Parathyroid adenoma (tissue), 2 donors: ENCODE results near the gene FBP1.

Experiments
- H2AFZ ChIP-seq: fragments of 300-600 bp; sonication (generic); one replicate; pipeline ENCODE4 v1.7.0; 2017; ENCODE audit warnings: antibody characterized with exemption, mild to moderate bottlenecking
- H3K27ac ChIP-seq: fragments of 300-600 bp; sonication (generic); one replicate; pipeline ENCODE4 v1.7.0; 2017
- H3K27me3 ChIP-seq: fragments of 300-600 bp; sonication (generic); one replicate; pipeline ENCODE4 v1.7.0; 2017; ENCODE audit warnings: low read length; ENCODE audit not compliant: control insufficient read depth, insufficient read depth
- H3K36me3 ChIP-seq: fragments of 300-600 bp; sonication (generic); one replicate; pipeline ENCODE4 v1.7.0; 2017; ENCODE audit warnings: low read length; ENCODE audit not compliant: control insufficient read depth, insufficient read depth
- H3K4me1 ChIP-seq: fragments of 300-600 bp; sonication (generic); one replicate; pipeline ENCODE4 v1.7.0; 2017; ENCODE audit warnings: control low read depth
- H3K4me2 ChIP-seq: fragments of 300-600 bp; sonication (generic); one replicate; pipeline ENCODE4 v1.7.0; 2017; ENCODE audit warnings: low read length
- H3K4me3 ChIP-seq: fragments of 300-600 bp; sonication (generic); one replicate; pipeline ENCODE4 v1.7.0; 2017; ENCODE audit warnings: low read depth, low read length
- H3K79me2 ChIP-seq: fragments of 300-600 bp; sonication (generic); one replicate; pipeline ENCODE4 v1.7.0; 2017; ENCODE audit warnings: control low read depth
- H3K9ac ChIP-seq: fragments of 300-600 bp; sonication (generic); one replicate; pipeline ENCODE4 v1.7.0; 2017; ENCODE audit warnings: mild to moderate bottlenecking
- H3K9me3 ChIP-seq: fragments of 300-600 bp; sonication (generic); one replicate; pipeline ENCODE4 v1.7.0; 2017; ENCODE audit warnings: low read length; ENCODE audit not compliant: control insufficient read depth
- TF ChIP-seq, protein P1 (sequence below): fragments of 300-600 bp; sonication (generic); IDR thresholded peaks from one replicate; pipeline ENCODE4 v1.7.0; 2017; ENCODE audit warnings: antibody characterized with exemption, mild to moderate bottlenecking
- donor health status: primary hyperparathyroidism.

FBP1 gene

DNA sequence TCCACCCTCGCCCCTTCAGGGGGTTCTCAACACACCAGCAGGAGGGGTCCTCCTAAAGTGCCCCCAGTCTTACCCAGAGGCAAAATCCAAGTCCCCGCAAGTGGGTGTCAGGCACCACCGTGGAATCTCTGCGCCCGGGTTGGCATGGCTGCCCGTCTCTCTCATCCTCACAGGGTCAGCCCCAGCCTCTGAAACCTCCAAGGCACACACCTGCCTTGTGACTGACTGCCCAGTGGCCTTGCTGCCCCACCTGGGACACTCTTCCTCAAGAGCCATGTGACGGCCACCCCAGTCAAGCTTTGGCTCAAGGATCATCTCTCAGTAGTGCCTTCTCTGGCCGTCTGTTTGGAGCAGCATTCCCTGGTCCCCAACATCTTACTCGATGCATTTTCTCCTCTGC is 50.6 kb downstream of the FBP1 start:
- H3K9ac ChIP-seq = no peak overlapping the region
- H3K27me3 ChIP-seq = no peaks in the 10 kb centered on the region
- H3K79me2 ChIP-seq = peaks cover 6% of the 10 kb centered on the region
- H3K27ac ChIP-seq = peak overlapping the region; percentile 53
- H3K36me3 ChIP-seq = no peaks in the 10 kb centered on the region
- peaks cover 21% of the 10 kb centered on the region for H3K4me1 ChIP-seq
- H3K9me3 ChIP-seq = no peaks in the 10 kb centered on the region
- no peak overlapping the region for H3K4me2 ChIP-seq
- no peak overlapping the region for H2AFZ ChIP-seq
- TF ChIP-seq, protein P1, sequence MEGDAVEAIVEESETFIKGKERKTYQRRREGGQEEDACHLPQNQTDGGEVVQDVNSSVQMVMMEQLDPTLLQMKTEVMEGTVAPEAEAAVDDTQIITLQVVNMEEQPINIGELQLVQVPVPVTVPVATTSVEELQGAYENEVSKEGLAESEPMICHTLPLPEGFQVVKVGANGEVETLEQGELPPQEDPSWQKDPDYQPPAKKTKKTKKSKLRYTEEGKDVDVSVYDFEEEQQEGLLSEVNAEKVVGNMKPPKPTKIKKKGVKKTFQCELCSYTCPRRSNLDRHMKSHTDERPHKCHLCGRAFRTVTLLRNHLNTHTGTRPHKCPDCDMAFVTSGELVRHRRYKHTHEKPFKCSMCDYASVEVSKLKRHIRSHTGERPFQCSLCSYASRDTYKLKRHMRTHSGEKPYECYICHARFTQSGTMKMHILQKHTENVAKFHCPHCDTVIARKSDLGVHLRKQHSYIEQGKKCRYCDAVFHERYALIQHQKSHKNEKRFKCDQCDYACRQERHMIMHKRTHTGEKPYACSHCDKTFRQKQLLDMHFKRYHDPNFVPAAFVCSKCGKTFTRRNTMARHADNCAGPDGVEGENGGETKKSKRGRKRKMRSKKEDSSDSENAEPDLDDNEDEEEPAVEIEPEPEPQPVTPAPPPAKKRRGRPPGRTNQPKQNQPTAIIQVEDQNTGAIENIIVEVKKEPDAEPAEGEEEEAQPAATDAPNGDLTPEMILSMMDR = no peak
- H3K4me3 ChIP-seq = no peak overlapping the region

DNA sequence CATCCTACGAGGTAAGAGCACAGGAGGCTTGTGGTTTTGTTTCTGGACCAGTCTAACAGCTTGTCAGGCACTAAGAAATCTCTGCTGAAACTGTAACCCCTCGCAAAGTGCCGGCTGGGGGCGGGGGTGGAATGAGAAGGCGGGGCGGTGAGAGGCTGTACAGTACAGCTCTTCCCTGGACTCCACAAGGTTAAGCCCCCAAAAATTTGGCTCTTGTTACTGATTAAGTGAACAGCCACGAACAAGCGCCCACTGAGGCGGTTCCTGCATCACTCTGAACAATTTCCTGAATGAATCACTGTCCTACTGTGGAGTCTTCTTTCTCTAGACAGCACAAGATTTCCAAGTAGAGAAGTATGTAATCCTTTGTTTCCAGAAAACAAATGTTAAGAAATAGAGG is 52.5 kb downstream of the FBP1 start:
- H3K36me3 ChIP-seq = no peaks in the 10 kb centered on the region
- no peak overlapping the region for H3K27ac ChIP-seq
- no peak overlapping the region for H3K4me2 ChIP-seq
- peaks cover 21% of the 10 kb centered on the region for H3K4me1 ChIP-seq
- H3K4me3 ChIP-seq = no peak overlapping the region
- no peaks in the 10 kb centered on the region for H3K9me3 ChIP-seq
- no peaks in the 10 kb centered on the region for H3K27me3 ChIP-seq
- H3K9ac ChIP-seq = no peak overlapping the region
- no peak overlapping the region for H2AFZ ChIP-seq
- peaks cover 4% of the 10 kb centered on the region for H3K79me2 ChIP-seq
- TF ChIP-seq, protein P1 = no peak

DNA sequence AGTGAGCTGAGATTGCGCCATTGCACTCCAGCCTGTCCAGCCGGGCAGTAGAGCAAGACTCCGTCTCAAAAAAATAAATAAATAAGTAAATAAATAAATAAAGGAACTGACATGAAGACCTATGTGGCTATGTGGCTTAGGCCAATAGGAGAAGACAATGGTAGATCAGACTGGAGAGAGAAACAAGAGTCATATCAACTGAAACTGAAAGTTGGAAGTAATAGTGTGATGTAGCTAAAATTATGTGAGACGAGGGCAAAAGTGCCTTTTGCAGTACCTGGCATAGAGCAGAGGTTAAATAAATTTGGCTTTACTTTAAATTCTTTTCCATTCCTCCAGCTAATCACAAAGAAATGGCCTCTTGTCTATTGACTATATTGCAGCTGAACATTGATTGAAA is 53.0 kb downstream of the FBP1 start:
- Histone ChIP-seq H3K4me3 (no peak overlapping the region), H3K27me3 (no peaks in the 10 kb centered on the region), H3K27ac (no peak overlapping the region)

DNA sequence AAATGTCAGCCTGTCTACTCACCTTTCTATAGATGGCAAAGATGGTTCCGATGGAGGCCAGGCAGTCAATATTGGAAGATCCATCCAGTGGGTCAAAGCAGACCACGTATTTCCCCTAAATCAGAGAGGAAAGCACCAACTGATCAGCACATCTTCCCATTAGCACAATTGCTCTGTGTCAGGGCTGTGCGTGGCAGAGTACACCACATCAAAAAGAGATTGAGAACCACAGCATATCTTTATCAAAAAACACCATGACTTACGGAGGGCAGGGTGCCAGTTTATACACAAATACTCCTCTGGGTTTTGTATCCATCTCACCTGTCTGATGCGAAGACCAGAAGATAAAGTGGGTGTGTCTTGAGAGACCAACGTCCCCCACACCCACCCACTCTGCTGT is 54.8 kb downstream of the FBP1 start:
- Histone ChIP-seq H3K4me1 (peaks cover 15% of the 10 kb centered on the region), H3K36me3 (no peaks in the 10 kb centered on the region), H3K9me3 (no peaks in the 10 kb centered on the region), H3K4me3 (no peak overlapping the region), H3K27ac (peak overlapping the region; percentile 55), H3K9ac (no peak overlapping the region), H3K79me2 (no peaks in the 10 kb centered on the region), H2AFZ (no peak overlapping the region), H3K27me3 (no peaks in the 10 kb centered on the region), H3K4me2 (no peak overlapping the region)
- TF ChIP-seq, protein P1 = no peak

More for the DNA sequence above, 53.0 kb downstream of the FBP1 start:
- Histone ChIP-seq H3K9ac (no peak overlapping the region), H2AFZ (no peak overlapping the region), H3K9me3 (no peaks in the 10 kb centered on the region), H3K36me3 (no peaks in the 10 kb centered on the region), H3K4me1 (peaks cover 19% of the 10 kb centered on the region), H3K79me2 (peaks cover under 1% of the 10 kb centered on the region), H3K4me2 (no peak overlapping the region)
- TF ChIP-seq, protein P1 = no peak

DNA sequence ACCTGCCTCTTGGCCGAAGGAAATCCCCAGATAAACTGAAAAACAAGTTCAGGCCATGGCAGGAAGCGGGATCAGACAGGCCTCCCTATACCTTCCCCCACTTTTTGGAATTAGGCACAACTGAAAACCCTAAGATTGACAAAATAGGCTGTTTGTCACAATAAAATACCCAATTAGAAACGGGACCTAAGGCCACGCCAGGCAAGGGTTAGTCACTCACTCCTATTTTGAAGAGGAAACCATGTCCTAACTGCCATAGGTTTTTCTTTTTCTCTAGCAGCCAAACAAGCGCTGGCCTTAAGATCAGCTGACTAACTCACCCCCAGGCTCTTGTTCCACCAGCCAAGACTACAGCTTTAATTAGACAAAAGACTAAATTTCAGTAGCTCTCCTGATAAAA is 57.6 kb downstream of the FBP1 start:
- H2AFZ ChIP-seq = no peak overlapping the region
- no peak overlapping the region for H3K9ac ChIP-seq
- TF ChIP-seq, protein P1 = no peak
- H3K9me3 ChIP-seq = no peaks in the 10 kb centered on the region
- H3K79me2 ChIP-seq = no peaks in the 10 kb centered on the region
- no peak overlapping the region for H3K4me2 ChIP-seq
- H3K4me3 ChIP-seq = no peak overlapping the region
- peaks cover 25% of the 10 kb centered on the region for H3K4me1 ChIP-seq
- H3K27me3 ChIP-seq = no peaks in the 10 kb centered on the region
- peak overlapping the region; percentile 67 for H3K27ac ChIP-seq
- H3K36me3 ChIP-seq = no peaks in the 10 kb centered on the region
